Measurements from ENCODE around the gene CLPTM1L.

CLPTM1L gene

DNA sequence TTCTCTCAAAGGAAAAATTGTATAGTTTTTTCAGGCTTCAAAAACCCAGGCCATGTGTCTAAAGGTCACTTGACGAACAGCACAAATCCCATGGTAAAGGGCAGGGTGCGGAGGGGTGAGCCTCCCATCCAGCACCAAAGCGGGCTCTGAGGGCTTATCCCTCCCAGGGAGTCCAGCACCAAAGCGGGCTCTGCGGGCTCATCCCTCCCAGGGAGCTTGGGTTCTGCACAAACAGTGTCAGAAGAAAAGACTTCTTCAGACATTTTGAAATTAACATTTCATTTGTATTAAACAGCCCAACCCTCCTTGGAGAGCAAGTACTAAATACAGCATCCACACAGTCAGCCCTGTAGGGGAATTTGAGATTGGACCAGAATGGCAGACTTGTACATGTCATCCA lies 43.0 kb upstream of the CLPTM1L start:
- no peak overlapping the region for H3K4me2 ChIP-seq
- H3K4me3 ChIP-seq = no peak overlapping the region
- H3K9ac ChIP-seq = no peak overlapping the region
- peaks cover 23% of the 10 kb centered on the region for H3K4me1 ChIP-seq
- no peaks in the 10 kb centered on the region for H3K36me3 ChIP-seq
- H3K9me3 ChIP-seq = no peaks in the 10 kb centered on the region
- peaks cover 45% of the 10 kb centered on the region for H3K27me3 ChIP-seq
- H3K27ac ChIP-seq = no peak overlapping the region
- TF ChIP-seq Cebpa-rat (IDR thresholded peaks at IDR 0.05) = no peak
- H4K20me1 ChIP-seq = no peaks in the 10 kb centered on the region

DNA sequence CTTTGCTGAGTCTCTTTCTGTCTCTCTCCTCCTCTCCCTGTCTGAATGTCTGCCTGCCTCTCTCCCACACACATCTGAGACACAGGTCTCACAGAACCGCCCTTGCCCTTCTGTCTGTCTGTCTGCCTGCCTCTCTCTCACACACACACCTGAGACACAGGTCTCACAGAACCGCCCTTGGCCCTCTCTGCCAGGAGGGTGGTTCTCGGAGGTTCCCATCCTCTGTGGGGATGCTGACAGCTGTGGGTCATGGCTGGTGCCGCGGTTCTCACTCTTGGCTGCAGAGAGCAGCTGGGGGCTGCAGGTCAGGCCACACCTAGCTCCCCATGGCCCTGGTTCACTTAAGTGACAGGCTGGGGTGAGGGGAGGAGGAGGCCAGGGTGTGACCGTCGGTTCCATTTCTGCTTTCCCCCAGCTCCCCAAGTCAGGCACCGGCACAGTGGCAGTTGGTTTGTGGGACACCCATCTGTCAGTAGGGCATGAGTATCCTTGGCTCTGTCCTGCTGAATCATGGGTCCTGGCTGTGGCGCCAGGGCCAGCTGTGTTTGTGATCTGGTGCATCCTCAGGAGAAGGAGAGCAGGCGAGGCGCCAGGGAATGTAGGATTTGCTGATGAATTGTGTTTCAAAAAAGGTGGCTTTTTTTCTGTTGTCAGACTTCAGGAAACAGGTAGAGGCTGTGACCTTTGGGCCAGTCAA lies 42.3 kb upstream of the CLPTM1L start:
- H3K9me3 ChIP-seq = no peaks in the 10 kb centered on the region
- H3K27ac ChIP-seq = 0 out of 2 replicates have a peak overlapping the region, but pooled peaks have one; percentile 77
- H4K20me1 ChIP-seq = no peaks in the 10 kb centered on the region
- H3K4me2 ChIP-seq = peak overlapping the region; percentile 93
- peaks cover 45% of the 10 kb centered on the region for H3K27me3 ChIP-seq
- no peak for TF ChIP-seq Cebpa-rat (IDR thresholded peaks at IDR 0.05)
- peaks cover 23% of the 10 kb centered on the region for H3K4me1 ChIP-seq
- H3K4me3 ChIP-seq = no peak overlapping the region
- H3K36me3 ChIP-seq = no peaks in the 10 kb centered on the region
- peak overlapping the region; percentile 79; the same call in 1 of the 2 replicates for H3K9ac ChIP-seq

DNA sequence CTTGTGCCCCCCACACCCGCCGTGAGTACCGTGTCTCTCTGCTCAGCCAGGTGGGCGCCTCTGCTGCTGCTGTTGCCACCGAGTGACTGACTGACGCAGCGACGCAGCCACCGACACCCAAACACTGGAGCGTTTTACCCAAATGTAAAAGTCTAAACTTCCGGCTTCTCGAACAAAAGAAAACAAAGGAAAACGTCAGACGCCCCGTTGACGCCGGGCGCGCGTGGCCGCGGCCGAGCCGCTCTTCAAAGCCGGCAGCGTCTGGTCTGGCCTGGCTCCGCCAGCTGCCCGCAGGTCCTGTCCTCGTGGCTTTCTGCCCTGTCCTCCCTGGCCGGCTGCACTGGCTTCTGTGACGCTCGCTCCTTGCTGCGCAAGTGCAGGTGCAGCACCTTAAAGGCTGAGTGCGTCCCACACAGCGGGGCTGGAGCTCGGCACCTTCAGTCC lies 41.4 kb upstream of the CLPTM1L start:
- Histone ChIP-seq H4K20me1 (no peaks in the 10 kb centered on the region), H3K4me2 (peak overlapping the region; percentile 93), H3K4me3 (peak overlapping the region; percentile 70), H3K36me3 (no peaks in the 10 kb centered on the region), H3K27ac (peak overlapping the region; percentile 77), H3K4me1 (peaks cover 23% of the 10 kb centered on the region), H3K9me3 (no peaks in the 10 kb centered on the region), H3K9ac (peak overlapping the region; percentile 79), H3K27me3 (peaks cover 45% of the 10 kb centered on the region)
- no peak for TF ChIP-seq Cebpa-rat (IDR thresholded peaks at IDR 0.05)

DNA sequence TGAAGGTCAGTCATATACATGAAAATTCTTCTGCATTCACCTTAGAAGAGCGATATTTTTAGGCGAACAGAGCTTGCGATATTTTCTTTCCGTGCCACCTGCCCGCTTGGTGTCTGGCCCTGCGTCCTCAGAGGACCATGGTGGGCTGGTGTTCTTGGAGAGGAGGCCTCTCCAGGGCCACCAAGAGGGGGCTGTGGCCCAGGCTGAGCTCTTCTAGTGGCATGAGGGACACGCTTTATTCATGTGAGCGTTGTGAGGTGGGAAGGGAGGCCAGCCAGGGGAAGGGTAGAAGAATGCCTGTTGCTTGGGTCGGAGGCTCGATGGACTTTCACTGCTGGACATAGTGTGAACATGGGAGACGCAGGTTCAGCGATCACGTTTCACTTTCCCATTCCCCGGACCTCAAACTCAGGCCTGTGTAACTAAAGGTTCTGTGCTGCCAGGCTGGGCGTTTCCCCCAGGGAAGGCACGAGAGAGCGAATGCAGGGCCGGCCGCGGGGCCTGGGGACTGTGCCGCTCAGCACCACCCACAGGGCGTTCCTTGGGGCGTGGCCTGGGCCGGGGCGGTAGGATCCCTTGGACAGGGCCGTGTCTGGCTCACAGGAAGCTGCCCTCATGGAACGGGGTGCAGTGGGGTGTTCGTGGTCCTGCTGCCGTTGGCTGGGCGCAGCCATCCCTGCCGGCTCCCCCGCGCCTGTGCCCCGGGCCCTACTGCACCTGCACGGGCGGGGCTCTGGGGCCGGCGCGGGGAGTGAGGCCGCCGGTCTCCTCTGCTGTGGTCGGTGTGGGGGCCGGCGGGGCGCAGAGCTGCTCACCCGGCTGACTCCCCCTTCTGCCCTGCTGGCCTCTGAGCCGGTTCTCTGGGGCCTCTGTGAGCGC lies 40.7 kb upstream of the CLPTM1L start:
- Histone ChIP-seq H3K9ac (peak overlapping the region; percentile 79), H3K27me3 (peaks cover 48% of the 10 kb centered on the region), H3K9me3 (peaks cover 4% of the 10 kb centered on the region), H3K4me3 (peak overlapping the region; percentile 70), H3K4me2 (peak overlapping the region; percentile 93), H3K27ac (peak overlapping the region; percentile 77), H4K20me1 (no peaks in the 10 kb centered on the region), H3K36me3 (no peaks in the 10 kb centered on the region), H3K4me1 (peaks cover 23% of the 10 kb centered on the region)
- no peak for TF ChIP-seq Cebpa-rat (IDR thresholded peaks at IDR 0.05)

DNA sequence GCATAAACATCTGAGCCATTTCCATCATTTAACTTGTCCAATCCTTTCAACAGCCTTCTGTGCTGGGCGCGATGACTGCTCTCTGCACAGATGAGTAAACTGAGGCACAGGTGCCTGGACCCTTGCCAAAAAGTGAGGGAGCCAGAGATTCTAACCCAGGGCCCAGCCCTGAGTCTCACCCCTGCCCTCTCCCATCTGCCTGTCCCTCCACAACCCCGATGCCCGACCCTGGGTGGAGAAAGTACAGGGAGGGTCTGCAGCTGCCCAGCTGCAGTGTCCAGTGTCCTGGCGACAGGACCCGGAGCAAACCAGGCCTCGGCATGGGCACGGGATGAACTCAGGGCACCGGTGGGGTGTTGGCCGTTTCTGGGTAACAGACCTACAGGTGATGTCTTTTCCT lies 39.6 kb upstream of the CLPTM1L start:
- Histone ChIP-seq H3K27ac (no peak overlapping the region), H3K36me3 (no peaks in the 10 kb centered on the region), H3K4me2 (no peak overlapping the region), H3K27me3 (peaks cover 50% of the 10 kb centered on the region), H3K4me1 (peaks cover 23% of the 10 kb centered on the region), H3K9ac (no peak overlapping the region), H3K4me3 (no peak overlapping the region), H4K20me1 (no peaks in the 10 kb centered on the region), H3K9me3 (peaks cover 15% of the 10 kb centered on the region)
- TF ChIP-seq Cebpa-rat (IDR thresholded peaks at IDR 0.05) = no peak

DNA sequence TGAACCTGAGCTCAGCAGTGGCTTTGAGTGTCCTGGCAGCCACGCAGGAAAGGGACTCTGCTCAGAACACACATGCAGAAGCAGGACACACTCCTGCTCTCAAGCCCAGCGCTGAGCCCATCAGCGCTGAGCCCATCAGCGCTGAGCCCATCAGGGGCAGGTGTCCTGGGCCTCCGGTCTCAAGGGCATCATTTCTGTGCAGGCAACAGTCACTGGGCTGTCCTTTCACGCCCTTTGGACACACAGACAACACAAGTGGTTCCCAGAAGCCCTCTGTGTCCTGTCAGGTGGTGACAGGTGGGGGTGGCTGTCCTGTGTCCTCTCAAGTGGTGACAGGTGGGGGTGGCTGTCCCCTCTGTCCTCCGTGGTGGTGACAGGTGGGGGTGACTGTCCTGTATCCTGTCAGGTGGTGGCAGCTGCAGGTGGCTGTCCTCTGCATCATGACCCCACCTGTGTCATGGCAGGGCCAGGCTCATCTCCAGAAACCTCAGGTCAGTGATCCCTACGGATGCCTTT lies 39.0 kb upstream of the CLPTM1L start:
- H3K9ac ChIP-seq = no peak overlapping the region
- H3K4me2 ChIP-seq = no peak overlapping the region
- H3K9me3 ChIP-seq = peaks cover 21% of the 10 kb centered on the region
- H4K20me1 ChIP-seq = no peaks in the 10 kb centered on the region
- peaks cover 23% of the 10 kb centered on the region for H3K4me1 ChIP-seq
- H3K27ac ChIP-seq = no peak overlapping the region
- peaks cover 45% of the 10 kb centered on the region for H3K27me3 ChIP-seq
- H3K36me3 ChIP-seq = no peaks in the 10 kb centered on the region
- TF ChIP-seq Cebpa-rat (IDR thresholded peaks at IDR 0.05) = no peak
- H3K4me3 ChIP-seq = no peak overlapping the region

DNA sequence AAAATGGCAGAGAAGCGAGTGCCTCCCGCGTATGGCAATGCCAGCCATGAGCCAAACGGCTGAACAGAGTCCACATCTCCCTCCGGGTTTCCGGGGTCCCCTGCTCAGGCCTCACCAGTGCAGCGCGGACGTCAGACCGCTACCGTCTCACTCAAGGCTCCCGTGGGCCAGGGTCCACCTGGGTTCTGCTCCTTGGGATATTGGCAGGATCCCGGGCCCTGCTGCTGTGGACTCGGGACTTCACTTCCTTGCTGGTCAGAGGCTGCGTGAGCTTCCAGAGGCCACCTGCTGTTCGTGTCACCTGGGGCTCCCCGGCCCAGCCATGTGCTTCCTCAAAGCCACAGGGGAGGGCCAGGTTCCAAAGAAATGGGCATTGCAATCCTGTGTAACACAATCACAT lies 38.4 kb upstream of the CLPTM1L start:
- H3K4me2 ChIP-seq = no peak overlapping the region
- no peak for TF ChIP-seq Cebpa-rat (IDR thresholded peaks at IDR 0.05)
- H3K36me3 ChIP-seq = no peaks in the 10 kb centered on the region
- H3K9me3 ChIP-seq = peaks cover 27% of the 10 kb centered on the region
- no peak overlapping the region for H3K9ac ChIP-seq
- peaks cover 40% of the 10 kb centered on the region for H3K27me3 ChIP-seq
- H4K20me1 ChIP-seq = no peaks in the 10 kb centered on the region
- no peak overlapping the region for H3K27ac ChIP-seq
- no peak overlapping the region for H3K4me3 ChIP-seq
- peaks cover 23% of the 10 kb centered on the region for H3K4me1 ChIP-seq

DNA sequence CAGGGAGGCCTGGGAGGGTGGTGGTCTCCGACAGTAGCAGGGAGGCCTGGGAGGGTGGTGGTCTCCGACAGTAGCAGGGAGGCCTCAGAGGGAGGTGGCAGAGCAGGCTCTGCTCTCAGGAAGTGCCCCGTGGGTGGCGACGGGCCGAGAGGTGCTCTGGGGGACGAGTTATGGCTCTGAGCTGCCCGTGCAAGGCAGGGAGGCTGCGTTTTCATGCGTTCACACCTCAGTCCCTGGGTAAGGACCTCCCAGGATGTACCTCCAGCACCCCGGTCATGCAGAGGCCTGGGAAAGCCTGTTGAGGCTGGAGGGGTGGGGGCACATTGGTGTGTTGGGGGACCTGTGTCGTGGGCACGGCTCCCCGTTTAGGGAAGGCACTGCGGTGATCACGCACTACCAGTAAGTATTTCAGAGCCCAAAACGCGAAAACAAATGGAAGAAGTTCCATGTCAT lies 37.4 kb upstream of the CLPTM1L start:
- H3K4me2 ChIP-seq = no peak overlapping the region
- H3K4me3 ChIP-seq = no peak overlapping the region
- H3K27ac ChIP-seq = no peak overlapping the region
- H3K9me3 ChIP-seq = peaks cover 36% of the 10 kb centered on the region
- H4K20me1 ChIP-seq = no peaks in the 10 kb centered on the region
- no peaks in the 10 kb centered on the region for H3K36me3 ChIP-seq
- H3K27me3 ChIP-seq = peaks cover 29% of the 10 kb centered on the region
- no peak overlapping the region for H3K9ac ChIP-seq
- no peak for TF ChIP-seq Cebpa-rat (IDR thresholded peaks at IDR 0.05)
- H3K4me1 ChIP-seq = peaks cover 23% of the 10 kb centered on the region

DNA sequence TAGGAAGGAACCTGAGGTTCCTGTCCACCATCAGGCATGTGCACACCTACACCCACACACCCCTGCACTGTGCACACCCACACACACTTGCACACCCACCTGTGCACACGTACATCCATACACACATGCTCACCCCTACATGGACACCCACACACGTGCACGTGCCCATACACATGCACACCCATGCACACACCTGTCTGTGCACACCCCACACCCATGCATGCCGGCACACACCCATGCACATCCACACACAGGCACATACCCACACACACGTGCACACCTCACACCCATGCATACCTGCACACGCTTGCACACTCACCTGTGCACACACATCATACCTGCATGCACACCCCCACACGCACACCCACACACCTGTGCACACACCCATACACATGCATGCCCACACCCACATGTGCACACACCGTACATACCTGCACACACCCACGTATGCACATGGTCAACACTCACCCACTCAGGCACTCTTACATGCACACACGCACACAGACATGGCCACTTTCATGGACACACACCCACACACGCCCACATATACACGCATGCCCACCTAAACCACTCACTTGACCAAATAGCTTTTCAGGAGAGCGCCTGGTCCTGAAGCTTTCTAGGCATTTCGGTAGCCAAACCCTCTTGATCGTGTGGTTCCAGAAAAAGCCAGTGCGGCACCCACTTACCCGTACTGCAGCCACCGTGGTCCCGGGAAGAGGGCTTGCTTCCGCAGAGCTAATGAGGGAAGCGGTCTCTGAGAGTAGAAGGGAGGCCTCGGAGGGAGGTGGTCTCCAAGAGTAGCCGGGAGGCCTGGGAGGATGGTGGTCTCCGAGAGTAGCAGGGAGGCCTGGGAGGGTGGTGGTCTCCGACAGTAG lies 36.7 kb upstream of the CLPTM1L start:
- Histone ChIP-seq H3K27ac (no peak overlapping the region), H3K4me2 (no peak overlapping the region), H3K9ac (no peak overlapping the region), H3K36me3 (no peaks in the 10 kb centered on the region), H4K20me1 (no peaks in the 10 kb centered on the region), H3K27me3 (peaks cover 22% of the 10 kb centered on the region), H3K4me1 (peaks cover 18% of the 10 kb centered on the region), H3K4me3 (no peak overlapping the region), H3K9me3 (peaks cover 36% of the 10 kb centered on the region)
- no peak for TF ChIP-seq Cebpa-rat (IDR thresholded peaks at IDR 0.05)
